ACC112 (cell line): ENCODE data around the gene ABCA10.

ENCODE experiments used
- H2AFZ ChIP-seq: fragments of 200-600 bp; sonication (generic); one replicate; pipeline ENCODE4 v1.6.0; 2017; ENCODE audit warnings: antibody characterized with exemption, low read length; ENCODE audit not compliant: unreplicated experiment
- H3K27ac ChIP-seq: fragments of 200-600 bp; sonication (generic); 2 replicates; pipeline ENCODE4 v1.5.1; 2014; ENCODE audit warnings: low read depth, mild to moderate bottlenecking, antibody characterized with exemption, low read length, moderate library complexity
- H3K27me3 ChIP-seq: fragments of 200-600 bp; sonication (generic); 2 replicates; pipeline ENCODE4 v1.6.1; 2014; ENCODE audit warnings: mild to moderate bottlenecking, antibody characterized with exemption, low read length, moderate library complexity, mixed read lengths; ENCODE audit not compliant: insufficient read depth
- H3K36me3 ChIP-seq: fragments of 200-600 bp; sonication (generic); 2 replicates; pipeline ENCODE4 v1.6.1; 2016; ENCODE audit warnings: mild to moderate bottlenecking, antibody characterized with exemption, low read length, moderate library complexity, mixed read lengths; ENCODE audit not compliant: insufficient read depth
- H3K4me1 ChIP-seq: fragments of 200-600 bp; sonication (generic); one replicate; pipeline ENCODE4 v1.6.1; 2016; ENCODE audit warnings: low read length, mixed read lengths; ENCODE audit not compliant: insufficient read depth, unreplicated experiment, control insufficient read depth
- H3K4me3 ChIP-seq: fragments of 200-600 bp; sonication (generic); 2 replicates; pipeline ENCODE4 v1.5.1; 2014; ENCODE audit warnings: mild to moderate bottlenecking, low read depth, low read length
- H3K79me2 ChIP-seq: fragments of 200-600 bp; sonication (generic); one replicate; pipeline ENCODE4 v1.6.0; 2016; ENCODE audit warnings: low read length; ENCODE audit not compliant: control insufficient read depth, unreplicated experiment, insufficient read depth

ABCA10 gene

DNA sequence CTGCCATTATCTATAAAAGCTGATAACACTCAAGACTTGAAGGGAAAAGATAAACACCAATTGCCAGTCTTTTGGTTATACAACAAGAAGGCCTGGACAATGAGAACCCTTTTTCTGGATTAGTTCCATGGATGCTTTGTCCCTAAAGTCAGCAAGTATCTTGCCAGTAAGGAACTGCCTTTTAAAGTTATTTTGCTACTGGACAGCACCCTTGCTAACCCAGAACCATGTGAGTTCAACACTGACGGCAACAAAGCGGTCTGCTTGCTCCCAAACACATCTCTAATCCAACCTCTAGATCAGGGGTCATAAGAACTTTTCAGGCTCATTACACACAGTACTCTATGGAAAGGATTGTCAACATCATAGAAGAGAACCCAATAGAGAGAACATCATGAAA lies 61.7 kb downstream of the ABCA10 start:
- no peaks in the 10 kb centered on the region for H3K27me3 ChIP-seq
- H3K4me3 ChIP-seq = no peak overlapping the region
- no peak overlapping the region for H2AFZ ChIP-seq
- H3K4me1 ChIP-seq = no peaks in the 10 kb centered on the region
- no peaks in the 10 kb centered on the region for H3K36me3 ChIP-seq
- no peaks in the 10 kb centered on the region for H3K79me2 ChIP-seq
- no peak overlapping the region for H3K27ac ChIP-seq

DNA sequence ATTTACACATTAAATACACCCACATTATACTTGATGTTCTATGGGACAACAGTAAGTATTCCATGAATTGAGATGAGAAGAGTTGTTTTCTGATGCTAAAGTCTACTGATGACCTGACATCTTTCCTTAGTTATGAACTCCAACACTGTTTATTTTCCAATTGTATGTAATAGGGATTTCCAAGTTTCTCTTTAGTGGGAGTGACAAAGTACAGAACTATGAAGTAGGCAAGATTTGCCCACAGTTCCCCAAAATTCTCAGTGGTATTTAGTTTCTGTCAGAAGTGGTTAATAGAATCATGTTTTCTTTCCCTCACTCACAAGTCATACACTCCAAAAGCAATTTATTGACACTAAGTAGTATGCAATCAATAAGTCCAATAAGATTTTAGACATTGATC lies 64.4 kb downstream of the ABCA10 start:
- Histone ChIP-seq H3K4me1 (no peaks in the 10 kb centered on the region), H3K27ac (no peak overlapping the region), H2AFZ (no peak overlapping the region), H3K79me2 (no peaks in the 10 kb centered on the region), H3K27me3 (no peaks in the 10 kb centered on the region), H3K36me3 (no peaks in the 10 kb centered on the region), H3K4me3 (no peak overlapping the region)

DNA sequence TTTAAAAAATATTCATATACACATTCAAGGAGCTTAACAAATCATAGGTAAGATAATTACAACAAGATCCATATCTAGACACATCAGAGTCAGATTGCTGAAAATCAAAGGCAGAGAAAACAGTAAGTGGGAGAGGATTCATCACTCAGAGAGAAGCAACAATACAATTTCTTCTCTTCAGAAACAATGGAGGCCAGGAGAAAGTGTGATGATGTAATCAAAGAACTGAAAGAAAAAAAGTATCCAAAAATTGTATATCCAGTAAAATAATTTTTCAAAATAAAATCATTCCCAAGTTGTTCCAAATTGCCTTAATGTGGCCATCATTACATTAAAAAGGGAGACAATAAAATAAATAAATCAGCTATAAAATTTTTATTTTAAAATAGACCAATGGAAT lies 69.2 kb downstream of the ABCA10 start:
- Histone ChIP-seq H3K79me2 (no peaks in the 10 kb centered on the region), H2AFZ (no peak overlapping the region), H3K36me3 (no peaks in the 10 kb centered on the region), H3K27me3 (no peaks in the 10 kb centered on the region), H3K27ac (no peak overlapping the region), H3K4me1 (no peaks in the 10 kb centered on the region), H3K4me3 (no peak overlapping the region)

DNA sequence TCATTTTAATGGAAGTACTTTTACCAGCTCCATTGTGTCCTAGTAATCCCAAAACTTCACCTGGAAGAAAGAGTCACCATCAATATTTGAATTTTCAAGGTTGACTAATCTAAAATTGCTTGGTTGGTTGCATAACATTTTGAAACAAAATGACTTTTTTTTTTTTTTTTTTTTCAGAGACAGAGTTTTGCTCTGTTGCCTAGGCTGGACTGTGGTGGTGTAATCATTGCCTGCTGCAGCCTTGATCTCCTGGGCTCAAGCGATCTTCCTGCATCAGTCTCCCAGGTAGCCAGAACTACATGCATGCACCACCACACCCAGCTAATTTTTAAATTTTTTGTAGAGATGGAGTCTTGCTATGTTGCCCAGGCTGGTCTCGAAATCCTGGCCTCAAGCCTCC lies 74.4 kb downstream of the ABCA10 start:
- H3K27me3 ChIP-seq = no peaks in the 10 kb centered on the region
- H3K36me3 ChIP-seq = no peaks in the 10 kb centered on the region
- no peaks in the 10 kb centered on the region for H3K79me2 ChIP-seq
- no peak overlapping the region for H2AFZ ChIP-seq
- H3K27ac ChIP-seq = no peak overlapping the region
- H3K4me3 ChIP-seq = no peak overlapping the region
- H3K4me1 ChIP-seq = no peaks in the 10 kb centered on the region

DNA sequence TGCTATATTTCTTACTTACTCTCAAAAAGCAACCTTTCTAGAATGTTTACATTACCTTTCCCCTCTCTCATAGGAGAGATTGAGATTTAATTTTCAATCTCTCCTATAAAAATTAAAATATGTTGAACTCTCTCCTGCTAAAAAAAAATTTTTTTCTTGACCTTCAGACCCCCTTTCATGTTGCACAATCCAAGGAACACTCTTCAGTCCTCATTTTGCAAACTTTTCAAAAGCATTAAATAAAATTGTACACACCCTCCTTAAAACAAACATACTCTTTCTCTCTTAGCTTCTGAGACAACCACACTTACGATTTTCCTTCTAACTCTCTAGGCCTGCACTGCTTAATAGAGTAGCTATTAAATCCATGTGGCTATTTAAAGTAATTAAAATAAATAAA lies 78.3 kb downstream of the ABCA10 start:
- Histone ChIP-seq H2AFZ (no peak overlapping the region), H3K4me3 (no peak overlapping the region), H3K4me1 (peaks cover 2% of the 10 kb centered on the region), H3K79me2 (no peaks in the 10 kb centered on the region), H3K36me3 (no peaks in the 10 kb centered on the region), H3K27me3 (no peaks in the 10 kb centered on the region), H3K27ac (no peak overlapping the region)

DNA sequence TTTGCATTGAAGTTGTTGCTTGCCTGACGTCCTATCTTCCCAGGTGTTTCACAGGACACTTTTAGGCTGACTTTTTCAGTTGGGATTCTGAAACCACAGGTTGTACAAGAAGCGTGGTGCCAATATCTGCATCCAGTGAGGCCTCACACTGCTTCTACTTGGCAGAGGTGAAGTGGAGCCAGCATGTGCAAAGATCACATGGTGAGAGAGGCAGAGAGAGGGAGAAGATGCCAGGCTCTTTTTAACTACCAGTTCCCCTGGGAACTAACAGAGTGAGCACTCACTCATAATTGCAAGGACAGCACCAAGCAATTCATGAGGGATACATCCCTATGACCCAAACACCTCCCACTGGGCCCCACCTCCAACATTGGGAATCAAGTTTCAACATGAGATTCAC lies 81.2 kb downstream of the ABCA10 start:
- no peak overlapping the region for H2AFZ ChIP-seq
- H3K36me3 ChIP-seq = no peaks in the 10 kb centered on the region

DNA sequence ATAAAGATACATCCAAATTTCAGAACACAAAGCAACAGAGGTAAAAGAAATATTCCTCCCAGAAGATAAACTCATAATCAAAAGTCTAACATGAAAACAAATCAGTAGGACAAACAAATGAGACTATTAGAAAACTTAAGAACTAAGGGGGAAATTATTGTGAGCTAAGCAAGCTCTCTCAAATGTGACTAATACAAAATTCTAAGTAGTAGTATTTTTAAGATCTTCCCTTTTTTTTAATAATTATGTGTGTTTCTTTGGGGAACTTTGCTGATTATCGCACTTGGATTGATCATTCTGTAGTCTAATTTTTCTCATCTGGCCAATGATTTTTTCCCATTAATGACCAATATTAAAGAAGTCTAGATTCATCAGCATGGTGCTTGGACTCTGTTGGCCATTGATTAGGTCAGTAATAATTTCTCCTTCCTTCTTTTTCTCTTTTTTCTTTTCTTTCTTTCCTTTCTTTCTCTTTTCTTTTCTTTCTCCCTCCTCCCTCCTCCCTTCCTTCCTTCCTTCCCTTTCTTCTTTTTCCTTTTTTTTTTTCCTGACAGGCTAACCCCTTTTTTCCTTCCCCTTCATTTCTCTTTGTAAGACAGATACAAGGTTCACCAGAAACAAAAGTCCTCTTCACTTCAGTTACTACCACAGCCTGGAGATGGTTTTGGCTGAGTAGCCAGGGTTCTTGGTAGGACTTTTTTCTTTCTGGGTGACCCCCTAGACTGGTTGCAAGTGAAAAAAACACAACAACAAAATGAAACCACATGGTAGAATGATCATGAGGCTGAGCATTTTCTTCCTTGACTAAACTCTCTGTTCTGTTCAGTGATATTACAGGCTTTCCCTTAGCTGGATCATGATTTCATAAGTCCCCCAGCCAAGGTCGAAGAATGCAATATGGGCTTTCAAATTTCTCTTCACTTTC lies 84.0 kb downstream of the ABCA10 start:
- H2AFZ ChIP-seq = peak overlapping the region; percentile 84
- H3K36me3 ChIP-seq = no peaks in the 10 kb centered on the region
- no peaks in the 10 kb centered on the region for H3K27me3 ChIP-seq
- H3K79me2 ChIP-seq = no peaks in the 10 kb centered on the region
- H3K27ac ChIP-seq = no peak overlapping the region
- peaks cover 23% of the 10 kb centered on the region for H3K4me1 ChIP-seq
- no peak overlapping the region for H3K4me3 ChIP-seq

More for the DNA sequence above, 81.2 kb downstream of the ABCA10 start:
- H3K79me2 ChIP-seq = no peaks in the 10 kb centered on the region
- no peaks in the 10 kb centered on the region for H3K27me3 ChIP-seq
- H3K27ac ChIP-seq = no peak overlapping the region
- no peak overlapping the region for H3K4me3 ChIP-seq
- peaks cover 23% of the 10 kb centered on the region for H3K4me1 ChIP-seq

DNA sequence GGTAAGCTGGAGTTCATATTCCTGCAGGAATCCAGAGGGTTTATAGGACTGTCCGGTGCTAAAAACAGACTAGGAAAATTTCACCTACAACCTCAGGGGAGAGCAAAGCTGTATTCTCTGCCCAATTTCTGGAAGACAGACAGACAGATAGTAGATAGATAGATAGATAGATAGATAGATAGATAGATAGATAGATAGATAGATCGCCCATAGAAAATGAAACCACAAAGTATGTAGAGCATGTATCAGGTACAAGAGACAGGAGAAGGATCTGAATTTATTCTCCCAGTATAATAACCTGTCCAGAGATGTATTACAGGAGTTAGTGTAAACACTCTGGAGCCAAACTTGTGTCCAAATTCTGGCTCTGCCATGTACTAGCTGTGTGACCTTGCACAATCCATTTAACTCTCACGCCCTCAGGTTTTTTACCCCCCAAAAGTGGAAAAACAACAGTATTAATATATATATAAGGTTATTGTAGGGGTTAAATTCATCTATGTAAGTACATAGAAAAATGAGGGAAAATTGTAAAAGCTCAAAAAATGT lies 84.9 kb downstream of the ABCA10 start:
- H3K4me1 ChIP-seq = peaks cover 23% of the 10 kb centered on the region
- H3K27ac ChIP-seq = 0 out of 2 replicates have a peak overlapping the region, but pooled peaks have one; percentile 45
- no peaks in the 10 kb centered on the region for H3K27me3 ChIP-seq
- H3K79me2 ChIP-seq = no peaks in the 10 kb centered on the region
- peak overlapping the region; percentile 46 for H2AFZ ChIP-seq
- H3K36me3 ChIP-seq = no peaks in the 10 kb centered on the region
- peak overlapping the region; percentile 25 for H3K4me3 ChIP-seq

DNA sequence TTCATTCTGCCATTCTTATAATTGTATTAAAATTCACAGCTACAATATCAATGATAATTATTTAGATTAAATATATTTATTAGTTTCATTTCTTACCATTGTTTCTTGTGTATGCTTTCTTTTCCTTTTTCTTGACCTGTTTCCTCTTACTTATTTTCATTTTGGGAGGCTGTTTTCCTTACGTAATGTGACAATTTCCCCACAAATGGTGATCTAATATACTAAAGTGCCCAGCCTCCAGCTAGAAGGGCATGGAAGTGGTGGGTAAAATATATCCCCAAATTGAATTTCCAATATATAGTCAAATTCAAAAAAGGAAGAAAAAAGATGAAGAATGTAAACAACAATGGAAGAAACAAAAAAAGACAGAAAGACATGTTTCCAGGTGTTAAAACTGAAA lies 85.5 kb downstream of the ABCA10 start:
- peaks cover 23% of the 10 kb centered on the region for H3K4me1 ChIP-seq
- H2AFZ ChIP-seq = peak overlapping the region; percentile 46
- peak overlapping the region; percentile 25 for H3K4me3 ChIP-seq
- H3K27ac ChIP-seq = peak overlapping the region; percentile 45
- H3K79me2 ChIP-seq = no peaks in the 10 kb centered on the region
- no peaks in the 10 kb centered on the region for H3K27me3 ChIP-seq
- no peaks in the 10 kb centered on the region for H3K36me3 ChIP-seq

DNA sequence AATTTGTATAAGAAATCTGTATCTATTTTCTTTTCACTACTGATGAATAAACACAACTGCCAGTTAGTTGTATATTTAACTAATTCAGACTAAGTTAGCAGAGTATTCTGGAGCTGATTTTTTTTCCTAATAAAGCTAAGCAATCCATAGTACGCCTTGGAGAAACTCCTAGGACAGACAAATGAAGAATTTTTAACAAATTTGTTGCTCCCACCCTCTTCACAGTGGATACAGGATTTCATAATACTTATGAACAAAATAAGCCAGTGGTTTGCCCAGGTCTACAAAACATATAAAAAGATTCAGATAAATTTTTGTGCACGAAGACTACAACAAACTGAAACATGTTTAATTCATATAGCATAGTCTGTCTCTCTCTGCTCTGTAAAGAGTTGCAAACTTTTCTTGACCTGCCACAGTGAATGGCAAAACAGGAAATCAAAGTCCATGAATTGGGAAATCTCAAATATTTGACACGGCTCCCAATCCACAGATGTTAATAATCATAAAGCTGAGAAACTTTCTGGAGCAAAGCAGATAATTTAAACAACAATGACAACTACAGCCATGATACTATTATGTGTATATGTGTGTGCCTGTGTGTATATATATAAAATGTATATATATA lies 86.3 kb downstream of the ABCA10 start:
- H3K36me3 ChIP-seq = peaks cover 3% of the 10 kb centered on the region; the same call in 1 of the 2 replicates
- no peaks in the 10 kb centered on the region for H3K79me2 ChIP-seq
- H3K4me1 ChIP-seq = peaks cover 23% of the 10 kb centered on the region
- peak overlapping the region; percentile 73 for H3K4me3 ChIP-seq
- peak overlapping the region; percentile 80 for H2AFZ ChIP-seq
- H3K27me3 ChIP-seq = no peaks in the 10 kb centered on the region
- H3K27ac ChIP-seq = peak overlapping the region; percentile 70
